Measurements from ENCODE around the gene SUMO4. TPM values are rescaled to one million over a fixed set of nuclear protein-coding genes. Genes with fewer than 3 reads are reported as not detected.

The SUMO4 gene
- polyA plus RNA-seq, 1 of the 3 experiments (the other 2 are of a cell fraction): not detected

DNA sequence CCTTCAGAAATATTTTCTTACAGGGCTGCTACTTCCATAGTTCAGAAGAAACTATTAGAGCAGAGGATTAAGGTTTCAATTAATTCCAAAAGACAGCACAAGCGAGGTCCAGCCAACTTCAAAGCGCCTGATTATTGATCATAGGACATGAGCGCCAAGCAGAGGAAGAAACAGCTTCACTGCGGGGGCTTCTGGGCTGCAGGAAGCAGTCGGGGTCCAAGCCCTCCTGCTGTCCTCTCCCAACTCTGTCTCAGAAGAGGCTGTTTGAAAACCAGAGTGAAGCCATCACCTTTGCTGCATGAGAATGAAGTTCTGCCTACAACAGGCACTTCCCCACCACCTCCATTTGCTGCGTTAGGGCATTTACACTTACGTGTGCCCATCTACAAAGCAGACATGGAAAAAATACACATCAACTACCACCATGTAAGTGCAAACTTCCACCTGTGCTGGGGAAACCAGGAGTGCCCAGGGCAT lies 23.9 kb downstream of the SUMO4 start:
- H2AFZ ChIP-seq (ENCODE audit: low read depth): peak overlapping the region; percentile 41; the same call in 1 of the 2 replicates
- H3K79me2 ChIP-seq (ENCODE audit: insufficient read depth): no peaks in the 10 kb centered on the region
- H3K9me2 ChIP-seq: no peaks in the 10 kb centered on the region
- no peak overlapping the region for H3K4me2 ChIP-seq
- no peaks in the 10 kb centered on the region for H3K36me3 ChIP-seq (replicated peaks in 1 of 2; ENCODE audit: control insufficient read depth in 1 of 2, insufficient read depth in 2 of 2, low read length in 1 of 2)
- H3K4me1 ChIP-seq (ENCODE audit: control insufficient read depth in 1 of 2, insufficient read depth in 2 of 2, low read depth in 1 of 2, low read length in 1 of 2): no peaks in the 10 kb centered on the region
- CTCF ChIA-PET: interaction anchor here (2.8 to 6.1 kb wide), 2 partner anchors 8 to 341 kb away, joined by 12 to 41 read pairs; no protein-coding TSS in a partner anchor
- WGBS (ENCODE audit: low lambda C conversion rate): 90% methylated on average over 6 of the region's 7 CpGs
- H4K20me1 ChIP-seq (ENCODE audit: insufficient read depth): no peaks in the 10 kb centered on the region
- no peak for TF ChIP-seq ELF1 (IDR thresholded peaks at IDR 0.05)
- TF ChIP-seq NRF1 (IDR thresholded peaks at IDR 0.05; ENCODE audit: low read depth, low read length): no peak
- no peak for TF ChIP-seq YY1 (IDR thresholded peaks at IDR 0.05; ENCODE audit: low read depth)
- TF ChIP-seq, protein P1, sequence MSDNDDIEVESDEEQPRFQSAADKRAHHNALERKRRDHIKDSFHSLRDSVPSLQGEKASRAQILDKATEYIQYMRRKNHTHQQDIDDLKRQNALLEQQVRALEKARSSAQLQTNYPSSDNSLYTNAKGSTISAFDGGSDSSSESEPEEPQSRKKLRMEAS (IDR thresholded peaks at IDR 0.05; ENCODE audit: low read depth): no peak
- TF ChIP-seq FOXJ3 (CRISPR knock-in tag; IDR thresholded peaks at IDR 0.05): no peak
- TF ChIP-seq FOXM1 (IDR thresholded peaks at IDR 0.05; ENCODE audit: low read depth): no peak
- TF ChIP-seq, protein P2, sequence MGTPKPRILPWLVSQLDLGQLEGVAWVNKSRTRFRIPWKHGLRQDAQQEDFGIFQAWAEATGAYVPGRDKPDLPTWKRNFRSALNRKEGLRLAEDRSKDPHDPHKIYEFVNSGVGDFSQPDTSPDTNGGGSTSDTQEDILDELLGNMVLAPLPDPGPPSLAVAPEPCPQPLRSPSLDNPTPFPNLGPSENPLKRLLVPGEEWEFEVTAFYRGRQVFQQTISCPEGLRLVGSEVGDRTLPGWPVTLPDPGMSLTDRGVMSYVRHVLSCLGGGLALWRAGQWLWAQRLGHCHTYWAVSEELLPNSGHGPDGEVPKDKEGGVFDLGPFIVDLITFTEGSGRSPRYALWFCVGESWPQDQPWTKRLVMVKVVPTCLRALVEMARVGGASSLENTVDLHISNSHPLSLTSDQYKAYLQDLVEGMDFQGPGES (IDR thresholded peaks at IDR 0.05; ENCODE audit: low read depth, low read length): no peak
- H3K9me3 ChIP-seq: no peaks in the 10 kb centered on the region
- H3K27ac ChIP-seq (ENCODE audit: low read depth in 2 of 2, low read length in 1 of 2): no peak overlapping the region
- no peaks in the 10 kb centered on the region for H3K27me3 ChIP-seq (ENCODE audit: insufficient read depth)
- no peak overlapping the region for H3K9ac ChIP-seq
- no peak overlapping the region for H3K4me3 ChIP-seq (ENCODE audit: low read depth in 2 of 2, low read length in 1 of 2)
- POLR2A ChIA-PET: interaction anchor here (0.6 kb wide), 1 partner anchor 378 kb away, joined by 3 read pairs; no protein-coding TSS in a partner anchor
- no peaks in the 10 kb centered on the region for H3F3A ChIP-seq (replicated peaks; ENCODE audit: insufficient read depth)
- no peak for DNase-seq

DNA sequence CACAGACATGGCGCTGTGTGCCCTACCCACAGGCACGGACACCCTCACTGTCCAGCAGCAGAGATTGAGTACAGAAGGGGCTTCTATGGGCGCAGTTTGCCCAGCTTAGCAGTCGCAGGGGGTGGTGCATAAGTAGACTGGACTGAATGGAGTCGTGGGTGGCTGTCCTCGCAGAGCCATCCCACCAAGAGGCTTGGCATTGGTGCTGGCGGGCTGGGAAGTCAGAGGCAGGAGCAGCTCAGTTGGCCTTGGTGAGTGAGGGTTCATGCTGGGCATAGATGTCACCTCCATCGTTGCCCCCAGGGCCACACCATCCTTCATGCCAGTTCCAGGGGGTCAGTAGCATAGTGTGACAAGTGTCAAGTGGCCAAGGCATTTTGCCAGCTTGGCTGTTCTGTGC lies 25.2 kb downstream of the SUMO4 start:
- Histone ChIP-seq H3K4me3 (ENCODE audit: low read depth in 2 of 2, low read length in 1 of 2) (no peak overlapping the region), H2AFZ (ENCODE audit: low read depth) (no peak overlapping the region), H3K79me2 (ENCODE audit: insufficient read depth) (no peaks in the 10 kb centered on the region), H3K9ac (no peak overlapping the region), H3K4me2 (no peak overlapping the region), H3K27ac (ENCODE audit: low read depth in 2 of 2, low read length in 1 of 2) (no peak overlapping the region), H3K9me3 (no peaks in the 10 kb centered on the region), H3K9me2 (no peaks in the 10 kb centered on the region), H3K36me3 (replicated peaks in 1 of 2; ENCODE audit: control insufficient read depth in 1 of 2, insufficient read depth in 2 of 2, low read length in 1 of 2) (no peaks in the 10 kb centered on the region), H3F3A (replicated peaks; ENCODE audit: insufficient read depth) (no peaks in the 10 kb centered on the region), H3K4me1 (ENCODE audit: control insufficient read depth in 1 of 2, insufficient read depth in 2 of 2, low read depth in 1 of 2, low read length in 1 of 2) (no peaks in the 10 kb centered on the region), H3K27me3 (ENCODE audit: insufficient read depth) (no peaks in the 10 kb centered on the region), H4K20me1 (ENCODE audit: insufficient read depth) (no peaks in the 10 kb centered on the region)
- TF ChIP-seq, protein P2 (IDR thresholded peaks at IDR 0.05; ENCODE audit: low read depth, low read length): no peak
- TF ChIP-seq GABPA (IDR thresholded peaks at IDR 0.05; ENCODE audit: low read depth): no peak
- WGBS (ENCODE audit: low lambda C conversion rate): no CpG with 5 or more reads among the region's 8 CpGs
- CTCF ChIA-PET: interaction anchor here (0.9 to 2.8 kb wide), 3 partner anchors 92 to 343 kb away, joined by 3 to 12 read pairs (median 5); no protein-coding TSS in a partner anchor
- DNase-seq: no peak
- POLR2A ChIA-PET: no interaction called here

DNA sequence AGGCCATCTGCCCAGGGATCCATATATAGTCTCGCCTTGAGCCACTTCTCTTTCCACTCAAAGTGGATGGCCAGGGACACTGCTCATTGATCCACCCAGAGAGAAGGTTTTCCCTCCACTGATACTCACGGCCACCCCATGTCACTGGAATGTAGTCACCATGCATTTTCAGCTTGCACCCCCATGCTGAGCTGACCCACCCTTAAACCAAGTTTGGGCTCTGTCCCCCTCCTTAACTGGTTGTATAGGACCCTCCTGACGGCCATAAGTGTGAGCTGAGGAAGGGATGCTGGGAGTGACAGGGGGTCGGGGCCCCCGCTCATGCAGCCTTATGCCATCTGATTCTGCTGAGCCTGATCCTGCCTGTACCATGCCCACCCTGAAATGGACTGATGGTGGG lies 25.7 kb downstream of the SUMO4 start:
- TF ChIP-seq RAD21 (IDR thresholded peaks at IDR 0.05; ENCODE audit: low read length): no peak
- no peak for TF ChIP-seq ELF1 (IDR thresholded peaks at IDR 0.05)
- TF ChIP-seq, protein P3, sequence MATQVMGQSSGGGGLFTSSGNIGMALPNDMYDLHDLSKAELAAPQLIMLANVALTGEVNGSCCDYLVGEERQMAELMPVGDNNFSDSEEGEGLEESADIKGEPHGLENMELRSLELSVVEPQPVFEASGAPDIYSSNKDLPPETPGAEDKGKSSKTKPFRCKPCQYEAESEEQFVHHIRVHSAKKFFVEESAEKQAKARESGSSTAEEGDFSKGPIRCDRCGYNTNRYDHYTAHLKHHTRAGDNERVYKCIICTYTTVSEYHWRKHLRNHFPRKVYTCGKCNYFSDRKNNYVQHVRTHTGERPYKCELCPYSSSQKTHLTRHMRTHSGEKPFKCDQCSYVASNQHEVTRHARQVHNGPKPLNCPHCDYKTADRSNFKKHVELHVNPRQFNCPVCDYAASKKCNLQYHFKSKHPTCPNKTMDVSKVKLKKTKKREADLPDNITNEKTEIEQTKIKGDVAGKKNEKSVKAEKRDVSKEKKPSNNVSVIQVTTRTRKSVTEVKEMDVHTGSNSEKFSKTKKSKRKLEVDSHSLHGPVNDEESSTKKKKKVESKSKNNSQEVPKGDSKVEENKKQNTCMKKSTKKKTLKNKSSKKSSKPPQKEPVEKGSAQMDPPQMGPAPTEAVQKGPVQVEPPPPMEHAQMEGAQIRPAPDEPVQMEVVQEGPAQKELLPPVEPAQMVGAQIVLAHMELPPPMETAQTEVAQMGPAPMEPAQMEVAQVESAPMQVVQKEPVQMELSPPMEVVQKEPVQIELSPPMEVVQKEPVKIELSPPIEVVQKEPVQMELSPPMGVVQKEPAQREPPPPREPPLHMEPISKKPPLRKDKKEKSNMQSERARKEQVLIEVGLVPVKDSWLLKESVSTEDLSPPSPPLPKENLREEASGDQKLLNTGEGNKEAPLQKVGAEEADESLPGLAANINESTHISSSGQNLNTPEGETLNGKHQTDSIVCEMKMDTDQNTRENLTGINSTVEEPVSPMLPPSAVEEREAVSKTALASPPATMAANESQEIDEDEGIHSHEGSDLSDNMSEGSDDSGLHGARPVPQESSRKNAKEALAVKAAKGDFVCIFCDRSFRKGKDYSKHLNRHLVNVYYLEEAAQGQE (IDR thresholded peaks at IDR 0.05; ENCODE audit: low read depth, low read length): no peak
- TF ChIP-seq, protein P1 (IDR thresholded peaks at IDR 0.05; ENCODE audit: low read depth): no peak
- TF ChIP-seq RXRA (IDR thresholded peaks at IDR 0.05; ENCODE audit: borderline replicate concordance, low read depth): no peak
- TF ChIP-seq CHD2 (IDR thresholded peaks at IDR 0.05; ENCODE audit: low read length, partially characterized antibody): no peak
- H3K4me2 ChIP-seq: no peak overlapping the region
- no peak overlapping the region for H3K4me3 ChIP-seq (ENCODE audit: low read depth in 2 of 2, low read length in 1 of 2)
- 75% methylated on average over 3 of the region's 5 CpGs for WGBS (ENCODE audit: low lambda C conversion rate)
- ChIA-PET POLR2A (no interaction called here), CTCF (interaction anchor here (0.9 to 2.8 kb wide), 5 partner anchors 91 to 397 kb away, joined by 3 to 12 read pairs (median 5); no protein-coding TSS in a partner anchor)
- H3F3A ChIP-seq (replicated peaks; ENCODE audit: insufficient read depth): no peaks in the 10 kb centered on the region
- no peaks in the 10 kb centered on the region for H3K9me3 ChIP-seq
- H2AFZ ChIP-seq (ENCODE audit: low read depth): no peak overlapping the region
- H3K9me2 ChIP-seq: no peaks in the 10 kb centered on the region
- H3K27me3 ChIP-seq (ENCODE audit: insufficient read depth): no peaks in the 10 kb centered on the region
- no peak for DNase-seq
- no peak overlapping the region for H3K27ac ChIP-seq (ENCODE audit: low read depth in 2 of 2, low read length in 1 of 2)
- H3K79me2 ChIP-seq (ENCODE audit: insufficient read depth): no peaks in the 10 kb centered on the region
- no peaks in the 10 kb centered on the region for H4K20me1 ChIP-seq (ENCODE audit: insufficient read depth)
- no peaks in the 10 kb centered on the region for H3K36me3 ChIP-seq (replicated peaks in 1 of 2; ENCODE audit: control insufficient read depth in 1 of 2, insufficient read depth in 2 of 2, low read length in 1 of 2)
- no peak overlapping the region for H3K9ac ChIP-seq
- H3K4me1 ChIP-seq (ENCODE audit: control insufficient read depth in 1 of 2, insufficient read depth in 2 of 2, low read depth in 1 of 2, low read length in 1 of 2): no peaks in the 10 kb centered on the region
